ENCODE measurements around the gene VDR.

VDR gene

DNA sequence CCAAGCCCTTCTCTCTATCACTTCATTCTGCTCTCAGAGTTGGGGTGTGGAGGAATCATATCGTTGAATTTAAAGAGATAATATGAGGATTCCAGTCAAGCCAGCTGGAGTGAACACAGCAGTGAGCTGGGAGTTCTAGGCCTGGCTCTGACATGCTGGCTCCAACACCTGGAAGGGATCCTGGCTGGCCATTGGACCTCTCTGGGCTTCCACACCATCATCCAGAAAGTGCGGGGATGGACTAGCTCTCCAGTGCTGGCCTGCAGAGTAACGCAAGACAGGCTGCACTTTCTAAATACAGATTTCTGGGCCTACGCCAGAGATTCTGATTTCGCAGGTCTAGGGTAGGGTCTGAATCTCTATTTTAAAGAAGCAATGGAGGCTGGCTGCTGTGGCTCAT is 50.3 kb downstream of the VDR start:
- TF ChIP-seq, protein P1, sequence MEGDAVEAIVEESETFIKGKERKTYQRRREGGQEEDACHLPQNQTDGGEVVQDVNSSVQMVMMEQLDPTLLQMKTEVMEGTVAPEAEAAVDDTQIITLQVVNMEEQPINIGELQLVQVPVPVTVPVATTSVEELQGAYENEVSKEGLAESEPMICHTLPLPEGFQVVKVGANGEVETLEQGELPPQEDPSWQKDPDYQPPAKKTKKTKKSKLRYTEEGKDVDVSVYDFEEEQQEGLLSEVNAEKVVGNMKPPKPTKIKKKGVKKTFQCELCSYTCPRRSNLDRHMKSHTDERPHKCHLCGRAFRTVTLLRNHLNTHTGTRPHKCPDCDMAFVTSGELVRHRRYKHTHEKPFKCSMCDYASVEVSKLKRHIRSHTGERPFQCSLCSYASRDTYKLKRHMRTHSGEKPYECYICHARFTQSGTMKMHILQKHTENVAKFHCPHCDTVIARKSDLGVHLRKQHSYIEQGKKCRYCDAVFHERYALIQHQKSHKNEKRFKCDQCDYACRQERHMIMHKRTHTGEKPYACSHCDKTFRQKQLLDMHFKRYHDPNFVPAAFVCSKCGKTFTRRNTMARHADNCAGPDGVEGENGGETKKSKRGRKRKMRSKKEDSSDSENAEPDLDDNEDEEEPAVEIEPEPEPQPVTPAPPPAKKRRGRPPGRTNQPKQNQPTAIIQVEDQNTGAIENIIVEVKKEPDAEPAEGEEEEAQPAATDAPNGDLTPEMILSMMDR (IDR thresholded peaks at IDR 0.05; ENCODE audit: low read depth, low read length) = no peak
- no peak for TF ChIP-seq EZH2phosphoT487 (IDR thresholded peaks at IDR 0.05; ENCODE audit: low read depth)
- H3K27ac ChIP-seq (ENCODE audit: low read length) = no peak overlapping the region
- no peak overlapping the region for H3K4me2 ChIP-seq (ENCODE audit: low read length)
- no peaks in the 10 kb centered on the region for H3K4me1 ChIP-seq (ENCODE audit: low read length)
- H4K20me1 ChIP-seq (ENCODE audit: insufficient read depth, low read length) = no peaks in the 10 kb centered on the region
- no peaks in the 10 kb centered on the region for H3K36me3 ChIP-seq (replicated peaks; ENCODE audit: low read depth, low read length)
- H3K9me3 ChIP-seq (ENCODE audit: insufficient read depth, low read length) = no peaks in the 10 kb centered on the region
- peaks cover 4% of the 10 kb centered on the region; the same call in 1 of the 2 replicates for H3K27me3 ChIP-seq (ENCODE audit: low read depth, low read length)
- H3K9ac ChIP-seq (ENCODE audit: low read length) = no peak overlapping the region
- H3K79me2 ChIP-seq (ENCODE audit: low read length) = no peaks in the 10 kb centered on the region
- H2AFZ ChIP-seq (ENCODE audit: low read depth, low read length) = no peak overlapping the region
- no peak overlapping the region for H3K4me3 ChIP-seq (ENCODE audit: low read length)

DNA sequence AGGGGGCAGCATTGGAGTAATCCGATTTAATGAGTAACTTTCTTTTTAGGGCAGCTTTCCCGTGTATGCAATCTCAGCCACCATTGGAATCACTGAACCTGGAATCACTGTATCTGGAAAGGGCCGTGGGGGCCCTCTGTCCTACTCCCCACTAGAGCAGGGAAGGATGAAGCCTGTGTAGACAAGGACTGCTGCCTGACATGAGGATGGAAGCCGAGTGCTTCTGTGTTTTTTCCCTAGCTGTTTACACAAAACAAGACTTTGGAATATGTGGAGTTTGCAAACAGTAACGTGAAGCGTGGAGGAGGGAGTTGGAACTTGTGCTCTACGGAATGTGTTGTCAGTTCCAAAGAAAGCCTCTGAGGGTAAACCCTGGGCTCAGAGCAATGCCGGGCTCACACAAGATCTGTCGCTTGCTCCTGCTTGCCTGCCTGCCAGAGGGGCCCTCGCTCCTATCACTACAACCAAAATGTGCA is 52.7 kb downstream of the VDR start:
- Histone ChIP-seq H2AFZ (ENCODE audit: low read depth, low read length) (no peak overlapping the region), H3K27ac (ENCODE audit: low read length) (no peak overlapping the region), H3K4me1 (ENCODE audit: low read length) (no peaks in the 10 kb centered on the region), H4K20me1 (ENCODE audit: insufficient read depth, low read length) (no peaks in the 10 kb centered on the region), H3K36me3 (replicated peaks; ENCODE audit: low read depth, low read length) (no peaks in the 10 kb centered on the region), H3K27me3 (ENCODE audit: low read depth, low read length) (peaks cover 1% of the 10 kb centered on the region; the same call in 1 of the 2 replicates), H3K79me2 (ENCODE audit: low read length) (no peaks in the 10 kb centered on the region), H3K9ac (ENCODE audit: low read length) (no peak overlapping the region), H3K4me2 (ENCODE audit: low read length) (no peak overlapping the region), H3K4me3 (ENCODE audit: low read length) (no peak overlapping the region), H3K9me3 (ENCODE audit: insufficient read depth, low read length) (no peaks in the 10 kb centered on the region)
- TF ChIP-seq EZH2phosphoT487 (IDR thresholded peaks at IDR 0.05; ENCODE audit: low read depth) = no peak

DNA sequence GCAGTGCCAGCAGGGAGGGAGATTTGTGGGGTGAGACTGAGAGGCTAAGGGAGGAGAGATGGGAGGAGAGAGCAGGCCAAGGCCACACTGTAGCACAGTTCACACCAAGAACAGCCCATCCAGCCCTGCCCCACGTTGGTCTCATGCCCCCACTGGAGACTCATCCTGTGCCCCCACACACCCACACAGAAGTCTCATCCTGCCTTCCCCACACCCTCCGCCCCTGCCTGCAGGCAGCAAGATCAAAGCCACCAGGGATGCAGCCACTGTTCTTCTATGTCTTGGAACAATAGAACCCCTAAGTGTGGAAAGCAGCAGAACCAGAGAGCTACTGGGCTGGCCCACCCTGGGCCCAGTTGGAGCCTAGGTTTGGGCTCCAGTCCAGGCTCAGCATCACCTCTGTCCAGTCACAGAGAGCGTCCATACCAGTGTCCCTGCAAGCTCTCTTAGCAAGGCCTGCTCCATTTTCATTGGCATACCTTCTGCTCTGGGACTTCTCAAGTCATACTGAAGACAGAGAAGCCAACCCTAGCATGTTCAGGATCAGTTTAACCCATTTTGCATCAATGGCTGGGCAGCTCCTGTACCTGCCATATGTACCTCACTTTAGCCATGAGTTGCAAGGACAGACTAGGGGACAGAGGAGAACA is 53.4 kb downstream of the VDR start:
- Histone ChIP-seq H3K4me2 (ENCODE audit: low read length) (no peak overlapping the region), H3K36me3 (replicated peaks; ENCODE audit: low read depth, low read length) (no peaks in the 10 kb centered on the region), H3K27me3 (ENCODE audit: low read depth, low read length) (peaks cover 8% of the 10 kb centered on the region), H3K9me3 (ENCODE audit: insufficient read depth, low read length) (no peaks in the 10 kb centered on the region), H2AFZ (ENCODE audit: low read depth, low read length) (no peak overlapping the region), H3K79me2 (ENCODE audit: low read length) (no peaks in the 10 kb centered on the region), H3K27ac (ENCODE audit: low read length) (no peak overlapping the region), H4K20me1 (ENCODE audit: insufficient read depth, low read length) (no peaks in the 10 kb centered on the region), H3K4me3 (ENCODE audit: low read length) (no peak overlapping the region), H3K9ac (ENCODE audit: low read length) (no peak overlapping the region), H3K4me1 (ENCODE audit: low read length) (no peaks in the 10 kb centered on the region)
- TF ChIP-seq EZH2phosphoT487 (IDR thresholded peaks at IDR 0.05; ENCODE audit: low read depth) = no peak
- TF ChIP-seq, protein P1 (IDR thresholded peaks at IDR 0.05; ENCODE audit: low read depth, low read length) = no peak

DNA sequence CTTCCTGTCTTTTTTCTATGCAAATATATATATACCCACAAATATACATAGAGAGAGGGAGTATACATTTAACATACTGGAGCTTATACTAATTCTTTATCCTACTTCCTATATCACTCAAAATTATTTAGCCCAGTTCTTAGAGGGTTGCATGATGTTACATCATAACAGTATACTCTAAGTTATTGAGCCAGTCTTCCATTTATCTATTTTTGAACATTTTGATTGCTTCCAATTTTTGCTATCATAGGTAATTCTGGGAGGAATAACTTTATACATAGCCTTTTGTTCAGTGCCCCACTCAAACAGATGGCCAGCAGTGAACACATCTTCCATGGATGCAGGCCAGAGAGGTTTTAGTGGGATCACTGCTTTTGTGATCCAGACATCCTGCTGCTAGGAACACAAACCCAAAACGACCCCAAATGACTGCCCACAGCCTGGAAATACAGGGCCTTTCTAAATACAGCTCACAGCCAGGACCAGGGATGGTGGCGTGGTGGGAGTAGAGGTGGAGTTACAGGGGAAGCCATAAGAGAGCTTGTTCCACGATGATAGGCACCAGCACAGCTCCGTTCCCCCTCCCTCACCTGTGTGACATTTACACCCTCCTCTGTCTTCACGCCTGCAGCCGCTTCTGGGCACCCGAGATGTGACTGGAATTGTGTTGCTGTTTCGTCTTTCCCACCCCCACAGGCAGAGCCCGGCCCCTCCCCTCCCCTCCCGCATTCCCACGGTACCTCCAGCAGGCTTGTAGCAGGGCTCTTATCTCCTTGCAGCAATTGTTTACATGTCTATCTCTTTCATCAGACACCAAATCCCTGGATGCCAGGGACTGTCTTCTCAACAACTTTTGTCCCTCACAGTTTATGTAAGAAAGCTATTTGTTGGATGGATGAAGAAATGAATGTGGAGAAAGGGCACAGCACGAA is 54.4 kb downstream of the VDR start:
- Histone ChIP-seq H3K27ac (ENCODE audit: low read length) (no peak overlapping the region), H4K20me1 (ENCODE audit: insufficient read depth, low read length) (no peaks in the 10 kb centered on the region), H3K4me3 (ENCODE audit: low read length) (no peak overlapping the region), H3K79me2 (ENCODE audit: low read length) (no peaks in the 10 kb centered on the region), H2AFZ (ENCODE audit: low read depth, low read length) (no peak overlapping the region), H3K4me2 (ENCODE audit: low read length) (no peak overlapping the region), H3K4me1 (ENCODE audit: low read length) (no peaks in the 10 kb centered on the region), H3K27me3 (ENCODE audit: low read depth, low read length) (peaks cover 18% of the 10 kb centered on the region), H3K9ac (ENCODE audit: low read length) (no peak overlapping the region), H3K9me3 (ENCODE audit: insufficient read depth, low read length) (no peaks in the 10 kb centered on the region), H3K36me3 (replicated peaks; ENCODE audit: low read depth, low read length) (no peaks in the 10 kb centered on the region)
- TF ChIP-seq EZH2phosphoT487 (IDR thresholded peaks at IDR 0.05; ENCODE audit: low read depth) = no peak
- TF ChIP-seq, protein P1 (IDR thresholded peaks at IDR 0.05; ENCODE audit: low read depth, low read length) = no peak
